Activated CD8-positive, alpha-beta memory T cell treated with anti-CD3 and anti-CD28 coated beads for 36 hours (primary cell): Measurements from ENCODE around the gene EN2. TPM values are rescaled to one million over a fixed set of nuclear protein-coding genes. Genes with fewer than 3 reads are reported as not detected.

ENCODE experiments used
- CTCF ChIA-PET: fragments of 350-600 bp; sonication (Branson Sonifier 250); formaldehyde crosslinking; loops from one replicate; lab custom pipeline; 2021; ENCODE audit warnings: antibody characterized with exemption; lab: Charles Lee
- POLR2A ChIA-PET: fragments of 350-600 bp; sonication (Branson Sonifier 250); formaldehyde crosslinking; loops from one replicate; lab custom pipeline; 2021; ENCODE audit warnings: antibody characterized with exemption; lab: Charles Lee
- total RNA-seq, 2 experiments: library from RNA; stranded (reverse); gene quantifications; one replicate each; pipeline ENCODE4 v1.2.3, GENCODE V29; 2021

The EN2 gene
- total RNA-seq = not detected

DNA sequence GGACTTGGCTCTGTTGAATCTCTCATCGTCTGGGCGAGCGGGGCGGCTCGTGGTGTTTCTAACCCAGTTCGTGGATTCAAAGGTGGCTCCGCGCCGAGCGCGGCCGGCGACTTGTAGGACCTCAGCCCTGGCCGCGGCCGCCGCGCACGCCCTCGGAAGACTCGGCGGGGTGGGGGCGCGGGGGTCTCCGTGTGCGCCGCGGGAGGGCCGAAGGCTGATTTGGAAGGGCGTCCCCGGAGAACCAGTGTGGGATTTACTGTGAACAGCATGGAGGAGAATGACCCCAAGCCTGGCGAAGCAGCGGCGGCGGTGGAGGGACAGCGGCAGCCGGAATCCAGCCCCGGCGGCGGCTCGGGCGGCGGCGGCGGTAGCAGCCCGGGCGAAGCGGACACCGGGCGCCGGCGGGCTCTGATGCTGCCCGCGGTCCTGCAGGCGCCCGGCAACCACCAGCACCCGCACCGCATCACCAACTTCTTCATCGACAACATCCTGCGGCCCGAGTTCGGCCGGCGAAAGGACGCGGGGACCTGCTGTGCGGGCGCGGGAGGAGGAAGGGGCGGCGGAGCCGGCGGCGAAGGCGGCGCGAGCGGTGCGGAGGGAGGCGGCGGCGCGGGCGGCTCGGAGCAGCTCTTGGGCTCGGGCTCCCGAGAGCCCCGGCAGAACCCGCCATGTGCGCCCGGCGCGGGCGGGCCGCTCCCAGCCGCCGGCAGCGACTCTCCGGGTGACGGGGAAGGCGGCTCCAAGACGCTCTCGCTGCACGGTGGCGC lies at the start of gene EN2:
EN2 (plus strand) TSS at position 19 of the 767 bp plus-strand sequence; CDS start at position 268, 249 bp downstream.
- ChIA-PET CTCF (no interaction called here), POLR2A (no interaction called here)

DNA sequence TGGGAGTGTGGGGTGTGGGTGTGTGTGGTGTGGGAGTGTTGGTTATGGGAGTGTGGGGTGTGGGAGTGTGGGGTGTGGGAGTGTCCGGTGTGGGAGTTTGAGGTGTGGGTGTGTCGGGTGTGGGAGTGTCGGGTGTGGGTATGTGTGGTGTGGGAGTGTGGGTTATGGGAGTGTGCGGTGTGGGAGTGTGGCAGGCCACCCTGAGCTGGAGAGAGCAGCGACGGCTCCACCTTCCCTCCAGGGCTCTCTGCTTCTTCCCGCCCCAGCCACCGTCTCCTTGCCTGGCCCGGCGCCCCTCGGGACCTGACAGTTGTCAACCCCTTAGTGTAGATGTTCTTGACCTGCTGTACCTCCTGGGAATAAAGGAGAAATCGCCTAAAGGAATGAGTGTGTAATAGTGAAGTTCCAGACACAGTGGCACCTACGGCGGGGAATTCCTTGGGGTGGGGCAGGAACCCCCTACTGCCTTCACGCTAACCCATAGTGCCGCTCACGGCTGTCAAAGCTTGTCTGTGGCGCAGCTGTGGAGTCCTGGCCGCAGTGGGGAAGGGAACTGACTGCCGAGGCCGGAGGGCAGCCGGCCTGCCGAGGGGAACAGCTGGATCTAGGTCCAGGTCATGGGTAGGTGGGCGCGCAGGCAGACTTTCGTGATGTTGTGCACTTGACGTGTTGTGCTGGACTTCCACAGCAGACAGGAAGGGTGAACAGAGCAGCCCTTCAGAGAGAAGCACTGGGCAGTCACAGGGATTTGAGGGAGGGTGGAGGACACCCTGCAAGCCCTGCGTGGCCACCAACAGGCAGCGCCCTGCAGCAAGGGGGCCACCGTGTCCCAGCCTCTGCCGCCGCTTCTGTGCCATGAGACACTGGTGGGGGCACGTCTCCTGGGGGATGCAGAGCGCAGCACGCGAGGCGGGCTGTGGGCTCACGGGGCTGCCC lies 49.0 kb upstream of the EN2 start:
- ChIA-PET CTCF (no interaction called here), POLR2A (no interaction called here)

DNA sequence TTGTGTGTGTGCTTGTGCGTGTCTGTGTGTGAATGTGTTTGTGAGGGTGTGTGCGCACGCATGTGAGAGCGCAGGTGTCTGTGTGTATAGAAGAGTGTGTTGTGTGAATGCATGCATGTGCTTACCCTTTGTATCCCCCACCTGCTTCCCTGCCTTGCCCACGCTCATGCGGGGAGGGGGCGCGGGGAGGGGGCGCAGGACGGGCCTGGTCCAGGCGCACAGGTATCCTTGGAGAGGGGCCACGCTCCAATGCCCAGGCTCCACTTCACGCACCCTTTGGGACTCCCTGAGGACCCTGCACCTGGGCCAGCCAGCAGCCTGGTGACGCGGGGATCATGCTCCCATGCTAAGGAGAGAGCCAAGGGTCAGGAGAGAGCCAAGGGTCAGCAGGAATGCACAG lies 47.9 kb upstream of the EN2 start:
- CTCF ChIA-PET = no interaction called here

DNA sequence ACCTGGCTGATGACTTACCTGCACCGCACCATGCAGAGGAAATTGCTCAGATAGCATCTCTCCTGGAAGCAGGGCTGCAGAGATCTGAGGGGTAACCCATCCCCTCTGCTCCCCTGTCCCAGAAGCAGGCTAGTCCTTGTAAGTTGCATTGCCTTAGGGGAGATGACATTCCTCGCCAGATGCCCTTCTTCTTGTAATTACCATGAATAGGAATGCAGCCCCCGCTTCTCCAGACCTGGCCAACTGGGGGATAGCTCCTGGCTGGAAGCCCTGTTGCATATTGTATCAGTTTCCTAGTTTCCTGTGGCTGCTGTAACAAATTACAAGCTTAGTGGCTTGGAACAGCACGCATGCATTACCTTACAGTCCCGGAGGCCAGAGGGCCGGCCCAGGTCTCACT lies 47.5 kb upstream of the EN2 start:
- ChIA-PET POLR2A (no interaction called here), CTCF (no interaction called here)

More for the DNA sequence above, 47.9 kb upstream of the EN2 start:
- POLR2A ChIA-PET = no interaction called here

DNA sequence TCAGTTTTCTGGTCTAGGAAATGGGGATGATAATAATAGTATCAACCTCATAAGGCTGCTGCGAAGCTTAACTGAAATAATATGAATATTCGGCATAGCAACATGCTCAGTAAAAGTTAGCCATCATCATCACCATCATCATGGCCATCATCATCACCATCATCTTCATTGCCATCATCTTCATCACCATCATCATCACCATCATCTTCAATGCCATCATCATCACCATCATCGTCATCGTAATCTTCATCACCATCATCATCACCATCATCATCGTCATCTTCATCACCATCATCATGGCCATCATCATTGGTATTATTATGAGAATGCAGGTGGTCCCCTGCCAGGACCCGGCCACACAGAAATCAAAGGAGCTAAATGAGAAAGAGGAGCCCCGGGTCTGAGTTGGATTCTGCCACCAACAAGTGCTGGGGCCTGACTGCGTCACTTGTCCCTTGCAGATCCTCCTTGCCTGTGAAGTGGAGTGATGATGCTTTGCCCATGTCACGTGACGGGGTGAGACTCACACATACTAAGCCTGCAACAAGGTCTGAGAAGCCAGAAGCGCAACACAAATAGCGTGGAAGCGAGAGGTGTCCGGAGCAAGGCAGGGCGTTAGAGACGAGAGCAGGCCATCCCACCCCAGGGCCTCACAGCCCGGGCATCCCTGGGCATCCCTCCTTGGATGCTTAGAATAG lies 46.1 kb upstream of the EN2 start:
- POLR2A ChIA-PET = no interaction called here
- CTCF ChIA-PET = interaction anchor here (0.6 to 1.0 kb wide), 2 partner anchors 9 to 217 kb away, joined by 3 read pairs; no protein-coding TSS in a partner anchor

DNA sequence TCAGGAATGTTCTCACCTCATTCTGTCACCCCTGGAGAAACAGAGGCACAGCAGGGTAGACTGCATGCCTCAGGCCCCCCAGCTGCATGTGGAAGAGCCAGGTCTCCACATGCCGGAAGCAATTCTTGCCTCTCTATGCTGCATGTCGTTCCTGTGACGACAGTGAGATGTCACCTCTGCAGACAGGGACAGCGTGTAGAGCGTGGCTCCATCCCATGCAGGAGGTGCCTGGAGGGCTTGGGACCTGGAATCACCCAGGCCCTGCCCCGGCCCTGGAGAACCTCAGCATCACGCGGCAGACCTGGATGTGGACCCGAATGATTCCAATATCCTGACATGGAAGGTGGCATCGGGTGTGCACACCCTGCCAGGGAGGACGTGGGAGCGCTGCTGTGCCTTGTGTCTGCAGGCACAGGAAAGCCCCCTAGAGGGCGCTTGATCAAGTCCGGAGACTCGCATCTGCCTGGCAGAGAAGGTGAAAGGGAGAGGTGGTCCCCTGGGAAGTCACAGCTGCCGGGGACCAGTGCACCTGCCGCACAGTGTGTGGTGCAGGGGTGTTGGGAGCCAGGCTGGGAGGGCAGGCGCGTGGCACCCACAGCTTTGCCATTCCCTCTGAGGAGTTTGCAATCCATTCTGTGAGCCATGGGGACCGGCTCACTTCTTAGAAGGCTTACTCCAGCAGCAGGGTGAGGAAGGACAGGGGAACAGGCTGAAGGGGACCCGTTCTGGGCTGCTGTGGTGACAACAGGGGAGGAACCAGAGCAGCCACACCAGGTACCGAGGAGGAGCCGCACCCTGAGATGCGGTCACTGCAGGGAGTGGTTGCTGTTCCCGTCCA lies 45.3 kb upstream of the EN2 start:
- CTCF ChIA-PET = interaction anchor here (1.0 kb wide), 2 partner anchors 9 to 354 kb away, joined by 3 read pairs; no protein-coding TSS in a partner anchor
- POLR2A ChIA-PET = no interaction called here

DNA sequence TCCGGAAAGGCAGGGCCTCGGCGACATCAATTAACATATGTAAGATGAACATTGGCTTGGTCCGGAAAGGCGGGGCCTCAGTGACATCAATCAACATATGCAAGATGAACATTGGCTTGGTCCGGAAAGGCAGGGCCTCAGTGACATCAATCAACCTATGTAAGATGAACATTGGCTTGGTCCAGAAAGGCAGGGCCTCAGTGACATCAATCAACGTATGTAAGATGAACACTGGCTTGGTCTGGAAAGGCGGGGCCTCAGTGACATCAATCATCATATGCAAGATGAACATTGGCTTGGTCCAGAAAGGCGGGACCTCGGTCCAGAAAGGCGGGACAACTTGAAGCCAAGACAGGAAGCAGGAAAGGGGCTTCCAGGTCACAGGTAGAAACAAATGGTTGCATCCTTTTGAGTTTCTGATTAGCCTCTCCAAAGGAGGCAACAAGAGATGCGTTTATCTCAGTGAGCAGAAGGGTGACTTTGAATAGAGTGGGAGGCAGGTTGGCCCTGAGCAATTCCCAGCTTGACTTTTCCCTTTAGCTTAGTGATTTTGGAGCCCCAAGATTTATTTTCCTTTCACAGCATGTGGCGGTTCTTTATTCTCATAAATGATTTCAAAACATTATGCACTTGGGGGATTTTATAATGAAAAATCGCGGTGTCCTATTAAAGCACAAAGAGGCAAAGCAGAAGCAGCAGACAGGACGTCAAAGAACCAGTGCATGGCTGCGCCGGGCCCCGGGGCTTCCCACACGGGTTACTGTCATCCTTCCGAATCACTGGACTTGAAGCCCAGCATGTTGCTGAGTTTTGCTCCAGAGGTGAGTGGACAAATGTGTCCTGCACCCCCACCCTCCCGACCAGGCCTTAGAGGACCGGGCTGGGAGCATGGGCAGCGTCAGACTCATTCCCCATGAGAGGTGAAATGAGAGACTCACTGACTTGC lies 43.1 kb upstream of the EN2 start:
- POLR2A ChIA-PET = no interaction called here
- CTCF ChIA-PET = no interaction called here

DNA sequence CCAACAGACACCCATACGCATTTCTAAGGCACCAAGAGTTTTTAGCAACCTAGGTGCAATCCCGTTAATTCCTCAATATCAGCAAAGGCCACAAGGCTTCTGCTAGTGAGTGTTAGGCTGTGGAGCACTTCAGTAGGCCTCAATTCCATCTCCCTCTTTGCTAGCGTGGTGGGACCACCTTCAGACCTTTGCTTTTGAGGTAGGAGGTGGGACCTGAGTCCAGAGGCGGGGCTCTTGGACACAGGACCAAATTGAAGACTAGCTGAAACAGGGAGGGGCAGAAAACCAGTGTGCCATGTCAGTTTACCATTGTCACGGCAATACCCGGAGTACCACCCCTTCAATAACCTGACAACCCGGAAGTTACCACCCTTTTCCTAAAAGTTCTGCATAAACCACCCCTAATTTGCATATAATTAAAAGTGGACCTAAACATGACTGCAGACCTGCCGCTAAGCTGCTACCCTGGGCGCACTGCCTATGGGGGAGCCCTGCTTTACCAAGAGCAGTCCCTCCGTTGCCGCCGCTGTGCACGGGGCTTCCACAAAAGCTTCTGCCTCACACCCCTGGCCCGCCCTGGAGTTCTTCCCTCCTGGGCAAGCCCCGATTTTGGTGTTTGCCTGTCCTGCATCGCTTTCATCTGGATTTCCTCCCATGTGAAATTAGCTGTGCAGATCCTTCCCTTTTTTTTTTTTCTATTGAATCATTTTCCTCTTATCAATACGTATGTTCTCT lies 41.1 kb upstream of the EN2 start:
- CTCF ChIA-PET = no interaction called here
- POLR2A ChIA-PET = no interaction called here

DNA sequence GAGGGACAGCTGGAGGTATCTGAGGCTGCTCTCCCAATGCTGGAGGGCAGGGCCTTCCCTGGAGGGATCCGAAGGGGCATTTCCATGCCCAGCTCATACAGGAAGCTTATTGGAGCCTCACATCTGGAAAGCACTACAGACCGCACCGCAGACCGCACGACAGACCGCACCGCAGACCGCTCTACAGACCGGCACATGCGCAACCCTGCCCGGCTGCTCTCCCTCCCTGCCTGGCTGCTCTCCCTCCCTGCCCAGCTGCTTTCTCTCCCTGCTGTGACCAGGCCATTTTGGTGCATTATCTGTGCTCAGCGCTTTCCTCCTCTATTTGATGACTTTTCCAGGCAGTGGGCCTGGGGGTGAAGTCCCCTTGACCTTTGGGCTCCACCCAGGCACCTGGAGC lies 39.6 kb upstream of the EN2 start:
- ChIA-PET POLR2A (no interaction called here), CTCF (no interaction called here)

DNA sequence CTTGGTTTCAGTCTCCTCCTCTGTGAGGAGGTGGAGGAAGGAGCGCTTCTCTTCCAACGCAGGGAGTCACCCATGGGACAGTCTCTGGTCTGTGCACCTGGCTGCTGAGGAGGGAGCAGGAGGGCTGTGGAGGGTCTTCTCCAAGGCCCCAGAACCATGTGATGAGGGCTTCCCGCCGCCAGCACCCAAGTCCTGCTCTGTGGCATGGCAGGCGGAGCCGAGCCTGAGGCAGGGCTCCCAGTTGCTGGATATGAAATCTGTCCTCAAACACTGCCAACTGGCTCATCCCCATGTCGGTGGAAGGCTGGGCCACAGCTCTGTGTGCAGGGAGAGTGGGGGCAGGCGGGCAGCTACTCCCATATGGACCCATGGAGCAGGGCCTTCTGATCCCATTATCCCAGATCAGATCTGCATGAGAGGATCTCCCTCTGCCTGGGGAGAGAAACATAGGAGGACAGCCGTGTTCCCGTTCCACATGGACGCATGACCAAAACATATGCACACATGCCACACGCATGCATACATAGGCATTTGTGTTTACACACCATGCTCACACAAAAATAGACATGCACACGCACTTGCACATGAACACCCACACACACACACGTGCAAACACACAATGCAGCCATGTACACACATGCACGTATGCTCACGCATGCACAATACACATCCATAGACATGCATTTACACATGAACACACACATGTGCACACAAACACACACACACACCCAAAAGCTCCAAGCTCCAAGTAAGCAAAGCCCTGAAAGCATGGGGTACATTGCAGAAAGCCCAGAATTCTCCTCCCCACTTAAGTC lies 38.8 kb upstream of the EN2 start:
- ChIA-PET CTCF (no interaction called here), POLR2A (no interaction called here)

DNA sequence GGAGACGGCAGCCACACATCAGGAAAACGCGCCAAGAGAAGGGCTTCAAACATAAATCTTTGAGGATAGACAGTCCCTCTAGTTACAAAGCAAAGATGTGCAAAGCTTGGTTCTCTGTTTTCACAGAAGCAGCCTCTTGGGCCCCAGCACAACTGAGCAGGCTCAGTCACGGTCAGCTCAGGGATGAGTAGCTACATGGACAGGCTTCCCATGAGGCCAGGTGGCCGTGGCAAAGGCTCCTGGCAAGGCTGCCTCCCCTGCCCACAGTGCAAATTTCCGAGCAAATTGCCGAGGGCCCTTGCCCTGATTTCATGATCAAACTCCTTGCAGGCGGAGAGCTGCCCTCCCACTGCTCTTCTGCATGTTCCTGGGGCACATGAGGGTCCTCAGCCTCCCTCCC lies 37.8 kb upstream of the EN2 start:
- ChIA-PET POLR2A (no interaction called here), CTCF (no interaction called here)

DNA sequence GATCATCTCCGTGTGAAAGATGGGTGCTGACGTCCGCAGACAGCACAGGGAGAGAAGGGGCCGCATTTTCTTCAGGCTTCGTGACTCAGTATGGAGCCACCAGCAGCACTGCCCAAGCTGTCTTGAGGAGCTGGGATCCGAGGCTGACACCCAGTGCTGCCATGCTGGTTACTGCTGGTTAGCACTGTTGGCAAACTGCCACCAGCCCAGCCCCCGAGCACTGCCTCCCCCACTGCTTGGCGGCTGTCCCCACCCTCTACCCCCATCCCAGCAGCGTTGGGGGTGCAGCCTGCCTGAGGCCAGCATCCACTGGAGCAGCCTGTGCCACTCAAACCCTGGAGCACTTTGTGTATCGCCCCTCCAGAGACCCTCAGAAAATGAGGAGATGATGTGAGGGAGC lies 35.8 kb upstream of the EN2 start:
- CTCF ChIA-PET = no interaction called here

DNA sequence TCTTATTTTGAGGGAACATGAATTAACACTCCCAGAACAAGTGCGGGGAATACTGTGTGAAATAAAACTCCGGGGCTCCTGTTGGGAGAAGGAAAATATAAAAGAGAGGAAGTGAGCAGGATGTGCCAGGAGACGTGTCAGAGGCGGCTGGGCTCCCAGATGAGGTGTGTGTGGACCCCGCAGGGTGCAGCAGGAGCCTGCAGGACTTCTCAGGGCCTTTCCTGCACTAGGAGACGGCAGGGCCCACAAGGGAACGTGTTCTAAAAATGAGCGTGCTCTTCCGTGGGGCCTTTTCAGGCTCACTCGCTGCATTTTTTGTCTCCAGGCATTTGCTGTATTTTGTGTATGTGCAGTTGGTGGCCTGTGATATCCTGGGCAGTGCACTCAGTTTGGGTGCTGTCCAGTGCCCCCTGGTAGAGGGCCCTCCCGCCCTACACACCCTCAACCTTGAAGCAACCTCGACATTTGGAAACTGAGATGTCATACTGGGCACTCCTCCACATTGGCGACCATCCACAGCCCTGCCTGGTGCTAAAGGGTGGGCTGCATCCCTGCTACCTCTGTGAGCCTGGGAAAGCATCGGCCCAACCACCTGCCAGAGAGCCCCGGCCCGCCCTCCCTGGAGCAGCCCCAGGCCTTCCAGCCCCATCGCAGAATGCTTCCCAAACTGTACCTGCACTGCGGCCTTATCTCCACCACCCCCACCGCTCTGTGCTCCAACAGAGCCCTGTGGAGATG lies 35.2 kb upstream of the EN2 start:
- ChIA-PET POLR2A (no interaction called here), CTCF (no interaction called here)

More for the DNA sequence above, 35.8 kb upstream of the EN2 start:
- POLR2A ChIA-PET = no interaction called here

DNA sequence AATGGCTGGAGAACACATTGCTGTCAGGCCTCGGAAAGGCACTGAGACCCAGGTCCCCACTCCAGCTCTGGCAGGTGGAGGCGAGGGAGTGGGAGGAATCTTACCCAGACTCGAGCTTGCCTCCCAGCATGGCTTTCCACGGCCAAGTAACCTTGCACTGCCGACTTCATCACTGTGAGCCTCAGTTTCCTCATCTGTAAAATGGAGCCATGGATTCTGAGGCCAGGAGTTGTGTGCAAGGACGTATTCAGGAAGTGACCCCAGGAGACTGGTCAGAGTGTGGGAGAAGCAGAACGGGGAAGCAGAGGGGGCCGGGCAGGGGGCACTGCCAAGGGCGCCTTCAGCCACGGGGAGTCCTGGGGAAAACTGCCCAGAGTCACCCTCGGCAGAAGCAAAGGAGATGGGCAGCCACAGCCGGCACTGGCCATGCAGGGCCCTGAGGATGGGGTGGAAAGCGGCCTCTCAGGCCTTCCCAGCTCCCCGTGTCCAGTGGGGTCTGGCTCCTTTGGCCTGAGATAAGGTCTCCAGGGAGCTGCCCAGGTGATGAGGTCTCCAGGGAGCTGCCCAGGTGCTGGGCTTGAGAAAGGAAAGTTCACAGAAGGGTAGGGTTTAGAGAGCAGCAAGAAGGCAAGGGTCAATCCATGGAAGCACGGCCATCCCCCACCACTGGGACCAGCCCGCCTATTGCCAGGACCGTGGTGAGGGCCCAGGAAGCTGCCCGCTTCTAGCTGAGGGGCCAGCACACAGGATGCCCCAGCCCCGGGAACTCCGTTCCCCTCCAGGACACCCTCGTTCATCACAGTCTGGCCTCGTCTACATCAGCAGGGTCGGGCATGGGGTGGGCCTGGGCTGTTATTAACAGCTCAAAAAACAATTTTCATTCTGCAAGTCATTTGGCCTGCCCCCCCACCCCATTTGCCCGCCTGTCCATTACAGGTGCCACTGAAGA lies 34.3 kb upstream of the EN2 start:
- ChIA-PET POLR2A (no interaction called here), CTCF (no interaction called here)
